ENCODE measurements around the gene RBM11. TPM values are rescaled to one million over a fixed set of nuclear protein-coding genes. Genes with fewer than 3 reads are reported as not detected.

Gene RBM11
- total and polyA plus RNA-seq, 2 of the 8 experiments (the other 6 are each of a cell fraction or from before 2014, with no cell fraction given), result 3.9 to 10.1 TPM

GRCh38 chr21:14236180-14236579 lies 20.2 kb downstream of the RBM11 start (continued):
- TF ChIP-seq SAP30 (IDR thresholded peaks at IDR 0.05; ENCODE audit: insufficient read depth, insufficient replicate concordance, low read length) (no peak), TEAD4 (IDR thresholded peaks at IDR 0.05; ENCODE audit: low read depth, low read length) (no peak), GTF2F1 (IDR thresholded peaks at IDR 0.05; ENCODE audit: borderline replicate concordance, low read depth, low read length) (no peak), E2F6 (IDR thresholded peaks at IDR 0.05) (no peak), POU5F1 (IDR thresholded peaks at IDR 0.05; ENCODE audit: low read depth, low read length) (no peak), JUN (IDR thresholded peaks at IDR 0.05; ENCODE audit: low read depth, low read length) (no peak)
